DND-41 (cell line): ENCODE measurements around the gene HTRA1.

Experiments
- ATAC-seq: fragments of 200-7000 bp; cut with Tn5 transposase; 3 replicates; pipeline ENCODE4 v1.9.1; 2021; ENCODE audit warnings: low read depth; ENCODE audit not compliant: insufficient read depth
- DNase-seq: peaks from one replicate; pipeline ENCODE4 v3.0.0-alpha.2; 2020
- H2AFZ ChIP-seq: 2 replicates; pipeline ENCODE4 v1.6.0; 2012; ENCODE audit warnings: low read depth, low read length
- H3K27ac ChIP-seq: 2 replicates; pipeline ENCODE4 v1.5.1; 2012; ENCODE audit warnings: low read length, inconsistent platforms
- H3K27me3 ChIP-seq: fragments of 200-600 bp; sonication (generic); 2 replicates; pipeline ENCODE4 v1.6.0; 2012; ENCODE audit warnings: low read length, mild to moderate bottlenecking, inconsistent platforms; ENCODE audit not compliant: insufficient read depth, poor library complexity
- H3K36me3 ChIP-seq: 2 replicates; pipeline ENCODE4 v1.5.1; 2012; ENCODE audit warnings: low read length, inconsistent platforms; ENCODE audit not compliant: insufficient read depth
- H3K4me1 ChIP-seq: 2 replicates; pipeline ENCODE4 v1.5.1; 2012; ENCODE audit warnings: mild to moderate bottlenecking, low read length; ENCODE audit not compliant: insufficient read depth
- H3K4me2 ChIP-seq: 2 replicates; pipeline ENCODE4 v1.6.0; 2012; ENCODE audit warnings: mild to moderate bottlenecking, moderate library complexity, low read length, inconsistent platforms; ENCODE audit not compliant: insufficient read depth
- H3K4me3 ChIP-seq, 2 experiments: fragments of 200-600 bp in 1 of 2; shearing (Covaris generic) in 1 of 2; 2 replicates each; pipeline ENCODE4 v1.5.1; 2012 to 2016; ENCODE audit warnings: inconsistent platforms in 2 of 2, low read length in 2 of 2, mild to moderate bottlenecking in 2 of 2, low read depth in 1 of 2, moderate library complexity in 1 of 2
- H3K79me2 ChIP-seq: 2 replicates; pipeline ENCODE4 v1.6.0; 2012; ENCODE audit warnings: low read length, inconsistent platforms; ENCODE audit not compliant: insufficient read depth
- H3K9ac ChIP-seq: 2 replicates; pipeline ENCODE4 v1.6.0; 2012; ENCODE audit warnings: low read depth, mild to moderate bottlenecking, inconsistent platforms, low read length, moderate library complexity
- H3K9me3 ChIP-seq: 2 replicates; pipeline ENCODE4 v1.5.1; 2012; ENCODE audit warnings: low read length, moderate library complexity, mild to moderate bottlenecking, inconsistent platforms; ENCODE audit not compliant: insufficient read depth, severe bottlenecking
- H4K20me1 ChIP-seq: 2 replicates; pipeline ENCODE4 v1.6.0; 2012; ENCODE audit warnings: low read length; ENCODE audit not compliant: insufficient read depth
- EZH2 ChIP-seq: IDR thresholded peaks from 3 replicates; pipeline ENCODE4 v1.6.1; 2012; ENCODE audit warnings: borderline replicate concordance, low read depth, mild to moderate bottlenecking, moderate library complexity, low read length, inconsistent platforms; ENCODE audit not compliant: severe bottlenecking
- TF ChIP-seq, protein P1 (sequence below): IDR thresholded peaks from 2 replicates; pipeline ENCODE4 v1.5.1; 2012; ENCODE audit warnings: borderline replicate concordance, low read length, moderate library complexity, mild to moderate bottlenecking; ENCODE audit not compliant: poor library complexity, severe bottlenecking; ENCODE audit errors: extremely low read depth

HTRA1 gene

DNA sequence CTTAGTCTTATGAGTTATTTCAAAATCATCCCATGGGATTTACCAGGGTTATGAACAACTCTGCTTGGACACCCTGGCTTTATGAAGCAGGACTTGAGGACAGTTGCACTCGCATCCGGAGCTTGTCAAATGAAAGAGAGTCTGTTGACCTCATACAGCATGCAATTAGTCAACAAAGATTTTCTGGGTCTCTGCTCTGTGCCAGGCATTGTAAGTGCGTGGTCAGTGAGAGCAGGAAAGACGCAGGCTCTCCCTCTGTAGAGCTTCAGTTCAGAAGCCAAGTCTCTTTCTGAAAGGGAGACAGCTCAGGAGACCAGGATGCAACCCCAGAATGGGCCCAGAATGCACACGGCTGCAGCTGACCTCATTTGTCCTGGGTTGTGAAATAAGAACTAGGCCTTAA, 53.7 kb downstream of the HTRA1 start:
- no peak overlapping the region for H3K4me3 ChIP-seq
- no peaks in the 10 kb centered on the region for H3K79me2 ChIP-seq
- no peak overlapping the region for H3K9ac ChIP-seq
- ATAC-seq (no peak), DNase-seq (no peak)
- no peaks in the 10 kb centered on the region for H3K36me3 ChIP-seq
- no peaks in the 10 kb centered on the region for H3K9me3 ChIP-seq
- H3K27ac ChIP-seq, result no peak overlapping the region
- peaks cover 26% of the 10 kb centered on the region for H3K4me1 ChIP-seq
- no peak overlapping the region for H2AFZ ChIP-seq
- no peaks in the 10 kb centered on the region for H4K20me1 ChIP-seq
- H3K27me3 ChIP-seq, result no peaks in the 10 kb centered on the region
- H3K4me2 ChIP-seq, result no peak overlapping the region
- TF ChIP-seq, protein P1, sequence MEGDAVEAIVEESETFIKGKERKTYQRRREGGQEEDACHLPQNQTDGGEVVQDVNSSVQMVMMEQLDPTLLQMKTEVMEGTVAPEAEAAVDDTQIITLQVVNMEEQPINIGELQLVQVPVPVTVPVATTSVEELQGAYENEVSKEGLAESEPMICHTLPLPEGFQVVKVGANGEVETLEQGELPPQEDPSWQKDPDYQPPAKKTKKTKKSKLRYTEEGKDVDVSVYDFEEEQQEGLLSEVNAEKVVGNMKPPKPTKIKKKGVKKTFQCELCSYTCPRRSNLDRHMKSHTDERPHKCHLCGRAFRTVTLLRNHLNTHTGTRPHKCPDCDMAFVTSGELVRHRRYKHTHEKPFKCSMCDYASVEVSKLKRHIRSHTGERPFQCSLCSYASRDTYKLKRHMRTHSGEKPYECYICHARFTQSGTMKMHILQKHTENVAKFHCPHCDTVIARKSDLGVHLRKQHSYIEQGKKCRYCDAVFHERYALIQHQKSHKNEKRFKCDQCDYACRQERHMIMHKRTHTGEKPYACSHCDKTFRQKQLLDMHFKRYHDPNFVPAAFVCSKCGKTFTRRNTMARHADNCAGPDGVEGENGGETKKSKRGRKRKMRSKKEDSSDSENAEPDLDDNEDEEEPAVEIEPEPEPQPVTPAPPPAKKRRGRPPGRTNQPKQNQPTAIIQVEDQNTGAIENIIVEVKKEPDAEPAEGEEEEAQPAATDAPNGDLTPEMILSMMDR, result no peak
- TF ChIP-seq EZH2, result no peak

DNA sequence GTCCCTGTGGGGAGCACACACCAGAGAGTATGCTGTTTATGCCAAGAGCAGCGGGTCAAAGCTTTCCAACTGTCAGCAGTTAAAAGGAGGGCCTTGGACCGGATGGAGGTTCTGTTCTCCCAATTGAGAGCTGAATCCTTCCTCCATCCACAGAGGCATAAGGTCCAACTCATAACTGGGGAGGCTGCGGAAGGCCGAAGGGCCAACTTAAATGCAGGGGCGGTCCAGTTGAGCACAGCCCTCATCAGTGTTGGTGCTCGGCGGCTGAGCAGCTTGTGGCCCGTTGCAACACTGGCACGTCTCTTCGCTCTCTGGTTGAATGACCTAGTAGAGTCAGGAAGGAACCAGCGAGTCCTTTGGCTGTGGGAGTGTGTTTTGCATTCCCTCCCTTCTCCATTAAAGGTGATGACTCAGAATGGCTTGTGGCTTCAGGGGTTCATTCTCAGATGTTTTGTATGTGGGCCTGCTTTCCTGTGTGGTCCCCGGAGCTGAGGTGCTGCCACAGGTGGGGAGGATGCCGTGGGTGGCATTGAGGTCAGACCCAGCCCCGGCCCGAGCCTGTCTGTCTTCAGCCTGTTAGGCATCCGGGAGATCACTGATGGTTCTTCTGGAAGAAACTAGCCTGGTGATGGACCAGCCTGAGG, 54.4 kb downstream of the HTRA1 start:
- no peaks in the 10 kb centered on the region for H3K79me2 ChIP-seq
- no peak overlapping the region for H3K4me2 ChIP-seq
- no peaks in the 10 kb centered on the region for H3K36me3 ChIP-seq
- H3K9ac ChIP-seq, result no peak overlapping the region
- H3K4me3 ChIP-seq, result no peak overlapping the region
- H2AFZ ChIP-seq, result no peak overlapping the region
- H3K9me3 ChIP-seq, result no peaks in the 10 kb centered on the region
- no peaks in the 10 kb centered on the region for H4K20me1 ChIP-seq
- TF ChIP-seq EZH2, result no peak
- TF ChIP-seq, protein P1, result no peak
- H3K4me1 ChIP-seq, result peaks cover 26% of the 10 kb centered on the region
- no peaks in the 10 kb centered on the region for H3K27me3 ChIP-seq
- H3K27ac ChIP-seq, result no peak overlapping the region
- DNase-seq, result peak; percentile 70
- ATAC-seq, result peak; percentile 92

DNA sequence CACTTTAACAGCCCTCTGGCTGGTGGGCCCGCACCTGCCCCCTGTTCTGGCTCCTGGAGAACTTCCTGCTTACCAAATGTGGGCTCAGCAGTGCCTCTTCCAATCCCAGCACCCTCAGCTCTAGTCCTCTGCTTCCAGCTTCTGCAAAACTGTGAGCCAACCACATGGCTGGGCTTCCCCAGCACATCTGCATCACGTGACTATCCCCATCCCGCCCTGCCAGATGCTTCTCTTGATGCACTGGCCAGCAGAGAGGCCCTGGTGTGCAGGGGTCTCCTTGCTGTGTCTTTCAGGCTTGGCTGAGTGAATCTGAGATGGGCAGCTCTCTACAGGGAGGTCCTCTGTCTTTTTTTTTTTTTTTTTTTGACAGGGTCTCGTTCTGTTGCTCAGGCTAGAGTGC, 55.4 kb downstream of the HTRA1 start:
- H3K9me3 ChIP-seq, result no peaks in the 10 kb centered on the region
- H3K4me2 ChIP-seq, result no peak overlapping the region
- no peak overlapping the region for H3K27ac ChIP-seq
- no peak overlapping the region for H2AFZ ChIP-seq
- no peaks in the 10 kb centered on the region for H3K27me3 ChIP-seq
- ATAC-seq (peak; percentile 44), DNase-seq (peak; percentile 27)
- no peaks in the 10 kb centered on the region for H4K20me1 ChIP-seq
- no peaks in the 10 kb centered on the region for H3K36me3 ChIP-seq
- peaks cover 26% of the 10 kb centered on the region for H3K4me1 ChIP-seq
- TF ChIP-seq, protein P1, result no peak
- no peak overlapping the region for H3K4me3 ChIP-seq
- H3K79me2 ChIP-seq, result no peaks in the 10 kb centered on the region
- H3K9ac ChIP-seq, result no peak overlapping the region
